Measurements from ENCODE around the gene TULP1. TPM values are rescaled to one million over a fixed set of nuclear protein-coding genes. Genes with fewer than 3 reads are reported as not detected.

Gene TULP1
- total RNA-seq, 4 donors from 2014 or later = not detected

GRCh38 chr6:35468980-35469750 lies 43.5 kb downstream of the TULP1 start:
- TF ChIP-seq CTCF (IDR thresholded peaks at IDR 0.05; ENCODE audit: low read depth) = no peak

- no peak for TF ChIP-seq CTCF (IDR thresholded peaks at IDR 0.05; ENCODE audit: low read depth)
Observed at GRCh38 chr6:35468181-35468979, 44.3 kb downstream of the TULP1 start, which contains the start of gene RPL10A. Gene RPL10A (plus strand): TSS chr6:35468401. CDS start chr6:35468435, 34 bp downstream.

DNA sequence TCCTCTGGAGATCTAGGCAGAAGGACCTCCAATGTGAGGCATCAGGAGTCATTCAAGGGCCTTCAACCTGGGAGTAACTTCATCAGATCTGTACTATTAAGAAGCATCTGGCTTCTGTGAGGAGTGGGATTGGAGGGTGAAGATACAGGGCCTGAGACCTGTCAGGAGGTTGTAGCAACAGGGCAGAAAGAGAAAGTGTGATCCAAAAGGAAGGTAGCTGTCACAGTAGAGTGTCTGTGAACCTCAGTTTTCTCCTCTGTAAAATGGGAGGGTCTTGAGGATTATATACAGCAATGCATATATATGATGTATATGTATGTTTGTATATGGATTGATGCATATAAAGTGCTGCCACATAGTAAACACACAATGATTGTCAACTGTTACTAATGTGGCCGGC lies 47.0 kb downstream of the TULP1 start:
- TF ChIP-seq CTCF (IDR thresholded peaks at IDR 0.05; ENCODE audit: low read depth) = no peak

DNA sequence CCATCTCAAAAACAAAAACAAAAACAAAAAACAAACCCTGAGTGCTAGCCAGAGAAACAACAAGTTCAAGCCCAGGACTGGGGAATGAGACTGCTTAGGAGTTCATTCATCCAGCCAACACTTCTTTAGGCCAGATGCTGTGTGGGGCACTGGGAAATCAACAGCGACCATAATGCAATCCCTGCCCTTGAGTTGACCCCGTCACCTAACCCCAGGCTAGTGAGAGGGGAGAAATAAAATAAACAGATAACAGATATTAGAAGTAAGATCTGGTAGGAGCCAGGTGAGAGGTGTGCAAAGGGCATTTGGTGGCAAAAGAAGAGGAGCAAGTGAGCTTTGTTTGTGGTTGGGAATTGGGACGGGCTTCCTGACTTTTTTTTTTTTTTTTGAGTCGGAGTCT lies 49.4 kb downstream of the TULP1 start:
- no peak for TF ChIP-seq CTCF (IDR thresholded peaks at IDR 0.05; ENCODE audit: low read depth)

GRCh38 chr6:35461270-35461669 lies 51.4 kb downstream of the TULP1 start:
- TF ChIP-seq CTCF (IDR thresholded peaks at IDR 0.05; ENCODE audit: low read depth) = no peak

GRCh38 chr6:35457907-35458306 lies 54.8 kb downstream of the TULP1 start:
- no peak for TF ChIP-seq CTCF (IDR thresholded peaks at IDR 0.05; ENCODE audit: low read depth)

DNA sequence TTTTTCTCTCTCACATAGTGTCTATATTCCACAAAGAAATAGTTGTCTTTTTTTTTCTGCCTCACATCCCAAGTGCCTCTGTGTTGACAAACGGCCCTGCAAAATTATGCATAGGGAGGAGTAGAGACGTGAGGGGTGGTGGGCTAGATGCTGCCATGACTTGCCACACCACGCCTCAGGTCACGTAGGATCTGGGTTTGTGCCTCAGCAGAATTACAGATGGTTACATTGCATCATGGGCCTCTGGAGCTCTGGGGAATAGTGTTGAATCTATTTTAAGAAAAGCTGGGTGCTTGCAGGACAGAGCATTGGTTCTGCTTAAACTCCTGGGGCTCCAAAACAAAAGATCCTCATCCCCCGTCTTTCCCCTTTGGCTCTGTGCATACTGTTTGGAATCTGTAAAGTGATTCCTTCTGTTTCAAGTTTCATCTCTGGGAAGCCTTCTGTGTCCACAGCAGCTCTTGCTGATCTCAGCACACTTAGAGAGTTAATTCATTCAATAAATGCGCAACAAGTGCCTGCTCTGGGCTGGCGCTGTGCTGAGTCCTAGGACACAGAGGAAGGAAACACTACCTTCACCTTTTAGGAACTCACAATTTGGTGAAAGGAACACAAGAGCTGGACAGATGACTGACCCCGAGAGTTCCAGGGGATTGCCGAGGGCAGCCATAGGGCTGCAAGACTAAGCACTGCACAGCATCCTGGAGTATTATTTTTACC lies 58.1 kb downstream of the TULP1 start:
- no peak for TF ChIP-seq CTCF (IDR thresholded peaks at IDR 0.05; ENCODE audit: low read depth)
